Activated T-helper 2 cell treated with anti-CD3 and anti-CD28 coated beads, Interferon-gamma antibody, Interleukin-2, Interleukin-4, amounts not matched to agents 10 μg/mL and 5 μg/mL and 100 μg/mL, durations not matched to agents 14 hours and 24 hours and 36 hours (primary cell): ENCODE measurements around the gene PCBP1. TPM values are rescaled to one million over a fixed set of nuclear protein-coding genes. Genes with fewer than 3 reads are reported as not detected.
"Not testable (repeated sequence)": the region's sequence is repeated elsewhere in the genome, so short reads cannot be mapped to it uniquely, and the experiment has no call there.

Experiments used
- DNase-seq: peaks from one replicate; pipeline ENCODE4 v3.0.0; 2021; ENCODE audit warnings: low spot score
- H3K27ac Mint-ChIP-seq: one replicate; pipeline ENCODE4 v1.8.0; 2021; ENCODE audit warnings: mixed read lengths
- H3K27me3 Mint-ChIP-seq: one replicate; pipeline ENCODE4 v1.8.0; 2021; ENCODE audit warnings: low read depth, mixed read lengths
- H3K36me3 Mint-ChIP-seq: one replicate; pipeline ENCODE4 v1.8.0; 2021; ENCODE audit warnings: low read depth, mixed read lengths
- H3K4me1 Mint-ChIP-seq: one replicate; pipeline ENCODE4 v1.8.0; 2021; ENCODE audit warnings: low read depth, mixed read lengths
- H3K4me3 Mint-ChIP-seq: one replicate; pipeline ENCODE4 v1.8.0; 2021; ENCODE audit warnings: low read depth, mild to moderate bottlenecking, moderate library complexity, mixed read lengths
- H3K9me3 Mint-ChIP-seq: one replicate; pipeline ENCODE4 v1.8.0; 2021; ENCODE audit warnings: mixed read lengths
- intact Hi-C: fragments of 100-400 bp; cut with micrococcal nuclease; formaldehyde crosslinking; loops from one replicate; pipeline ENCODE4 v1.15.1; 2023
- total RNA-seq: library from RNA; stranded (reverse); gene quantifications from 2 replicates; pipeline ENCODE4 v1.2.3, GENCODE V29; 2022

PCBP1 gene
- total RNA-seq, 1 donor from 2014 or later = 433 TPM

DNA sequence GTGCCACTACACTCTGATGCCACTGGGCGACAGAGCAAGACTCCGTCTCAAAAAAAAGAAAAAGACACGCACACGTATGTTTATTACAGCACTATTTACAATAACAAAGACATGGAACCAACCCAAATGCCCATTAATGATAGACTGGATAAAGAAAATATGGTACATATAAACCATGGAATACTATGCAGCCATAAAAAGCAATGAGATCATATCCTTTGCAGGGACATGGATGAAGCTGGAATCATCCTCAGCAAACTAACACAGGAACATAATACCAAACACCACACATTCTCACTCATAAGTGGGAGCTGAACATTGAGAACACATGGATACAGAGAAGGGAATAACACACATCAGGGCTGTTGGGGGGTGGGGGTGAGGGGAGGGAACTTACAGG is 32.0 kb upstream of the PCBP1 start:
- H3K27ac Mint-ChIP-seq, H3K4me3 Mint-ChIP-seq, DNase-seq, H3K9me3 Mint-ChIP-seq, H3K4me1 Mint-ChIP-seq, intact Hi-C loops, H3K27me3 Mint-ChIP-seq: not testable (repeated sequence)
- peaks cover 69% of the 10 kb centered on the region for H3K36me3 Mint-ChIP-seq

DNA sequence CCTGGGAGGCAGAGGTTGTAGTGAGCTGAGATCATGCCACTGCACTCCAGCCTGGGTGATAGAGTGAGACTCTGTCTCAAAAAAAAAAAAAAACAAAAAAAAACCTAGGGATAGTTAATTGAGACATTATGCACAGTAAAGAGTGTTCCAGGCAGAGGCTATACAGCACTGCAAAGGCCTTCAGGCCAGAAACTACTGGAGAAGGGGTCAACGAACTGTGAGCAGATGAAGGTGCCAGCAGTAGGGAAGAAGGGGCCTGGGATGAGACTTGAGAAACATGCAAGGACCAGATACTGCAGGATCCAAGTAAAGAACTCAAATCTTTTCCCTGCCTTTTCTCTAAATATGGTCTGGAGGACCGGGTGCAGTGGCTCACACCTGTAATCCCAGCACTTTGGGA is 26.0 kb upstream of the PCBP1 start:
- Mint-ChIP-seq H3K27me3 (no peaks in the 10 kb centered on the region), H3K36me3 (peaks cover 58% of the 10 kb centered on the region), H3K27ac (no peak overlapping the region), H3K4me1 (peaks cover 2% of the 10 kb centered on the region), H3K9me3 (no peaks in the 10 kb centered on the region), H3K4me3 (no peak overlapping the region)
- intact Hi-C loops = no loop called here
- no peak for DNase-seq

GRCh38 chr2:70062270-70062669 is 25.0 kb upstream of the PCBP1 start:
- Mint-ChIP-seq H3K9me3 (no peaks in the 10 kb centered on the region), H3K27ac (no peak overlapping the region), H3K36me3 (peaks cover 61% of the 10 kb centered on the region), H3K27me3 (no peaks in the 10 kb centered on the region), H3K4me1 (peaks cover 10% of the 10 kb centered on the region), H3K4me3 (no peak overlapping the region)
- no peak for DNase-seq
- intact Hi-C loops = no loop called here

DNA sequence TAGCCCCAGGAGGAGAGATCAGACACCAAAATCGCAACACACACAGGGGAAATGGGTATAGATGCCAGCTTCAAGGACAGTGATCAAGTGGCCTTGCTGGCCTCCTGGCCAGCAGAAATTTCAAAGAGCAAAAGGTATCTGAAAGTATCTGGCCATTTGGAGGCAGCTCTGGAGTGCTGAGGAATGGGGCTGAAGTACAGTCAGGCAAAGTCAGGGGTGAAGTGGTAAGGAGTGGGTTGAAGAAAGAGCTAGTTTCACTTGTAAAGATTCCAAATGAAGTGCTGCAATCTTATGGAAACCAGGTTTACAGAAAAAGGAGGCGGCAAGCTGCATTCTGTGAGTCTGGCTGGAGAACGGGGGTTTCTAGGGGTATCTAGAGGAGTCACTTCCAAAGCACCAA is 19.2 kb upstream of the PCBP1 start:
- Mint-ChIP-seq H3K27ac (peak overlapping the region; percentile 86), H3K9me3 (no peaks in the 10 kb centered on the region), H3K4me3 (peak overlapping the region; percentile 63), H3K4me1 (peaks cover 39% of the 10 kb centered on the region), H3K27me3 (no peaks in the 10 kb centered on the region), H3K36me3 (peaks cover 47% of the 10 kb centered on the region)
- intact Hi-C loops = loop anchor here (5.0 kb wide), 2 partner anchors 136 to 1351 kb away; no protein-coding TSS in a partner anchor
- no peak for DNase-seq

DNA sequence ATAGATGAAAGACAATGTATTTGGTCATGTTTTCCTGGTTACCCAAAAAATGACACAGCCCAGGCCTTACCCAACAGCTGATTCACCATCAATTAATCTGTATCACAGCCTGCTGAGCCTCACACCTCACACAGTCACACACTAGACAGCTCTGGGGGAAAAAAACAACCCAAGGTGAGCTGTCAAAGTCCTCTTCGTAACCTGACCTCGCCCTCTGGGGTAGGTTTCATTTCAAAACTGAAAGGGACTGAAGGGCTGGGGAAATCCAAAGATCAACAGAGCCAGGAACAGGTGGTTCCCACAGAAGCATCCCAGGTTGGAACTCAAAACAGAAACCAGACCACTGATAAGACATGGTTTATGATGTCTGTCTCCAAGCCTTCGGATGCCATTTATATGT is 18.2 kb upstream of the PCBP1 start:
- intact Hi-C loops = loop anchor here (1.0 to 5.0 kb wide), 7 partner anchors 14 to 1352 kb away; no protein-coding TSS in a partner anchor
- H3K36me3 Mint-ChIP-seq = peaks cover 47% of the 10 kb centered on the region
- H3K27ac Mint-ChIP-seq = peak overlapping the region; percentile 86
- no peaks in the 10 kb centered on the region for H3K9me3 Mint-ChIP-seq
- peak; percentile 75 for DNase-seq
- peaks cover 41% of the 10 kb centered on the region for H3K4me1 Mint-ChIP-seq
- H3K4me3 Mint-ChIP-seq = no peak overlapping the region
- H3K27me3 Mint-ChIP-seq = no peaks in the 10 kb centered on the region

GRCh38 chr2:70070542-70071268 is 16.6 kb upstream of the PCBP1 start:
- Mint-ChIP-seq H3K4me1 (peaks cover 39% of the 10 kb centered on the region), H3K36me3 (peaks cover 45% of the 10 kb centered on the region)
- intact Hi-C loops = no loop called here

DNA sequence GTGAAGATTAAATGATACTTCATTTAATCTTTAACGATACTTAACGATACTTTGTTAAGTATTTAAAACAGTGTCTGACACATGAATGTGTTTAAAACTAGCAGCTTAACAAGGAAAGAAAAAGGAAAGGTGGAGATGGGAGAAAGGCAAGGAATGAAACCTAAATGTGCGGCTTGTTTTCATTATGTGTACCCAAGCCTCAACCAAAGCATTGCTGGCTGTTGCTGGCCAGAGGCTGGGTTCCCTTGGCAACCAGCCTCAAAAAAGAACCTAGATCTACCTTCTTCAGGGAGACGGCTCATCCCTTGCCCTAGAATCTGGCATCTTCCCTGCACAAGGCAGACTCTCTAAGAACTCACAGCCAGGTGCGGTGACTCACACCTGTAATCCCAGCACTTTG is 13.8 kb upstream of the PCBP1 start:
- DNase-seq = no peak
- Mint-ChIP-seq H3K9me3 (no peaks in the 10 kb centered on the region), H3K36me3 (peaks cover 45% of the 10 kb centered on the region), H3K4me3 (no peak overlapping the region), H3K4me1 (peaks cover 32% of the 10 kb centered on the region), H3K27me3 (no peaks in the 10 kb centered on the region), H3K27ac (peak overlapping the region; percentile 44)
- intact Hi-C loops = no loop called here

More at GRCh38 chr2:70070542-70071268, 16.6 kb upstream of the PCBP1 start:
- Mint-ChIP-seq H3K27me3 (no peaks in the 10 kb centered on the region), H3K27ac (peak overlapping the region; percentile 95), H3K9me3 (no peaks in the 10 kb centered on the region), H3K4me3 (peak overlapping the region; percentile 35)
- peak; percentile 61 for DNase-seq

- Mint-ChIP-seq H3K27ac (peak overlapping the region; percentile 10), H3K27me3 (no peaks in the 10 kb centered on the region), H3K4me3 (no peak overlapping the region), H3K4me1 (peaks cover 38% of the 10 kb centered on the region), H3K36me3 (peaks cover 74% of the 10 kb centered on the region), H3K9me3 (no peaks in the 10 kb centered on the region)
- intact Hi-C loops = no loop called here
- DNase-seq = no peak
Observed at GRCh38 chr2:70078384-70078783, 8.9 kb upstream of the PCBP1 start.

GRCh38 chr2:70080610-70081200 is 6.6 kb upstream of the PCBP1 start:
- H3K27ac Mint-ChIP-seq = peak overlapping the region; percentile 87
- no peak for DNase-seq
- peaks cover 77% of the 10 kb centered on the region for H3K36me3 Mint-ChIP-seq
- H3K27me3 Mint-ChIP-seq = no peaks in the 10 kb centered on the region
- no peaks in the 10 kb centered on the region for H3K9me3 Mint-ChIP-seq
- intact Hi-C loops = no loop called here
- H3K4me1 Mint-ChIP-seq = peaks cover 57% of the 10 kb centered on the region
- H3K4me3 Mint-ChIP-seq = no peak overlapping the region

- Mint-ChIP-seq H3K27ac (peak overlapping the region; percentile 9), H3K4me1 (peaks cover 56% of the 10 kb centered on the region), H3K36me3 (peaks cover 74% of the 10 kb centered on the region), H3K4me3 (no peak overlapping the region), H3K9me3 (no peaks in the 10 kb centered on the region), H3K27me3 (no peaks in the 10 kb centered on the region)
- intact Hi-C loops = no loop called here
- DNase-seq = no peak
Observed at GRCh38 chr2:70081221-70081620, 6.1 kb upstream of the PCBP1 start.

- H3K27me3 Mint-ChIP-seq = no peaks in the 10 kb centered on the region
- H3K27ac Mint-ChIP-seq = peak overlapping the region; percentile 89
- intact Hi-C loops = loop anchor here (1.0 to 2.0 kb wide), 4 partner anchors 14 to 169 kb away; partner anchors contain the start of gene C2orf42
- H3K9me3 Mint-ChIP-seq = no peaks in the 10 kb centered on the region
- peaks cover 69% of the 10 kb centered on the region for H3K36me3 Mint-ChIP-seq
- peaks cover 58% of the 10 kb centered on the region for H3K4me1 Mint-ChIP-seq
- no peak for DNase-seq
- peak overlapping the region; percentile 71 for H3K4me3 Mint-ChIP-seq
Observed at GRCh38 chr2:70083344-70084156, 3.7 kb upstream of the PCBP1 start.

- peaks cover 48% of the 10 kb centered on the region for H3K4me1 Mint-ChIP-seq
- no peaks in the 10 kb centered on the region for H3K27me3 Mint-ChIP-seq
- H3K36me3 Mint-ChIP-seq = peaks cover 69% of the 10 kb centered on the region
- DNase-seq = peak; percentile 44
- peak overlapping the region; percentile 78 for H3K4me3 Mint-ChIP-seq
- no peaks in the 10 kb centered on the region for H3K9me3 Mint-ChIP-seq
- H3K27ac Mint-ChIP-seq = peak overlapping the region; percentile 99
- intact Hi-C loops = loop anchor here (5.0 kb wide), 1 partner anchor 162 kb away; the partner anchor contains the start of gene TIA1
Observed at GRCh38 chr2:70084973-70085710, 2.1 kb upstream of the PCBP1 start.
